HG03378 (cell line): Measurements from ENCODE around the gene SASH1.
"Not testable (repeated sequence)": the region's sequence is repeated elsewhere in the genome, so short reads cannot be mapped to it uniquely, and the experiment has no call there.

Experiments
- ATAC-seq: cut with Tn5 transposase; IDR thresholded peaks from one replicate; pipeline ENCODE4 v1.9.1; 2021; ENCODE audit warnings: mild to moderate bottlenecking, moderate library complexity; ENCODE audit not compliant: unreplicated experiment

SASH1 gene

DNA sequence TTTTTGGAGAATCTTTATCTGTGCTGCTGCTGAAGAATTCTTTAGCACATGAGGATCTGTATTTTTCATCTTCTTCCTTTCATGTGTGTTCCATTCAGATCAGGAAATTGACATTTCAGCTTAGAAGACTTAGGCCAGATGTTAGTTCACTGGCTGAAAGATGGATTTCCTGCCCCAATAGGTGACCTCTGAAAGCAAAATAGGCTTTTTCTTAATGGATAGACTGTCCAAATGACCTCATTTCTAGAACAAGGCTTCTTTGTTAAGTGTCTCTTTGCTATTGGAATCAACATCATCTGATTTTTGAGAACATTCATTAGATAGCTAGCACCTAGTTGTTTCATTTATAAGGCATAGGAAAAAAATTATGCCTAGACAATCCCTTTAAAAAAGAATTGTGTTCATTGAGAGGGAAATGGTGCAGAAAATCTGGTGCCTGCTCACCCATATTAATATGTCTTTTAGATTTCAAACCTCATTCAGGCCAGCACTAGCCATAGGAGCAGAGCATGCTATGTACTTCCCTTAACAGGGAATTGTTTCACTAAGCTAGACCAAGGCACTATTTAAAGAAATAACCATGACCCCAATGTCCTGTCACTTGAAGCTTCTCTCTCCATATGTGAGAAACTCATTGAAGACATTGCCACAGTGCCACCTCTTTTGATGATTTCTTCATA is 13.6 kb upstream of the SASH1 start:
- ATAC-seq: no peak

DNA sequence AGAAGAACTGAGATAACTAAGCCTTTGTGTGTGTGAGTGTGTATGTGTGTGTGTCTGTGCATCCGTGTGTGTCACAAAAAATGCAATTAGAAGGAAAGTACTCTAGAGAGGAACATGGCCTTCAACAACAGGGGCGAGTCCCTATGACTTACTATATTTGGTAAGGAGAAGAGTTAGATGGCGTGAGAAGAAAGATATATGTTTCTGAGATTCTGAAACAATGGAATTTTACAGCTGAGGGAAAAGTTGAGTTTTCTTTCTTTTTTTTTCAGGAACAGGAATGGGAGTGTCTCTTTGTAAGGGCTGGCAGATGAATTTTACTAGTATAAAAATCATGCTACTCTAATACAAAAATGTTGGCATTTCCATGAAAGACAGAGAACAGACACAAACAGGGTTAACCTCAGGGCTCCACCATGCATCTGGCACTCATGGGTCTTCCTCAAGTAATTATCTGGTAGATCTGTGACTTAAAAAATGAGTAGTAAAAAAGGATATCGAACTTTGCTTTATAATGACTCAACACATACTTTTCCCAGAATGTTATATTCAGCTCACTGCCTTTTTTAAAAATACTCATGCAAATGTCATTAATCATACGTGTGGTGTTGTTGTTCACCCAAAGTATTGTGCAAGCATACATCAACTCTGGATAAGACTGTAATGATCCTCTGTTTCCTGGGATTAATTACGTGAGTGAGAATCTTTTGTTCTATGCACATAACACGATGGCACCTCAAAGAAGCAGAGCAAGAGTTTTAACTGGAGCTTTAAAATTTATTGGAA is 12.8 kb upstream of the SASH1 start:
- ATAC-seq: no peak

DNA sequence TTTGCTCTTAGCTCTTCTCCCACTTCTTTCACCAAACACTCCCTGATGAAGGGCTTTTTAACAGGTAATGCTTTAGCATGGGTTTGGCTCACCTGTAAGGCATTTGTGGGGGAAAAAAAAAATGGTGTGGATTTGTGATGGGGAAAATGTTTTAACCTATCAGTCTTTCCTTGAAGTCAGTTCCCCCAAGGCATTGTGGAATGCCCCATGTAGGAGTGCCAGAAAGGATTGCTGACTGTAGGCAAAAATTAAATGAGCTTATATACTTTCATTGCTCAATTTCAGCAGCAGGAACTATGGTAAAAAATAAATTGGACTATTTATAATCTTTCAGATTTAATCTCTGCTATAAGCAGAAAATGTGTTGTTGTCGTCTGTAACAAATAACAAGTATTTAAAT is 10.6 kb upstream of the SASH1 start:
- ATAC-seq: no peak

DNA sequence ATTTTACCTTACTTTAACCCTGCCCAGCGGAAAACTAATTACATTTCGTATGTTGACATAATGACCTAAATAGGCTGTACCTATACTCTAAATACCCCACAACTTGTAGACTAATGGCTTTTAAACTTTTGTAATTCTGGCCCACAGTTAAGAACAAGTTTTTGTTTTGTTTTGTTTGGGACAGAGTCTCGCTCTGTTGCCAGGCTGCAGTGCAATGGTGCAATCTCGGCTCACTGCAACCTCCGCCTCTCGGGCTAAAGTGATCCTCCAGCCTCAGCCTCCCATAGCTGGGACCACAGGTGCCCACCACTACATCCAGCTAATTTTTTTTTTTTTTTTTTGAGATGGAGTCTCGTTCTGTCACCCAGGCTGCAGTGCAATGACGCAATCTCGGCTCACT is 5.7 kb upstream of the SASH1 start:
- no peak for ATAC-seq

DNA sequence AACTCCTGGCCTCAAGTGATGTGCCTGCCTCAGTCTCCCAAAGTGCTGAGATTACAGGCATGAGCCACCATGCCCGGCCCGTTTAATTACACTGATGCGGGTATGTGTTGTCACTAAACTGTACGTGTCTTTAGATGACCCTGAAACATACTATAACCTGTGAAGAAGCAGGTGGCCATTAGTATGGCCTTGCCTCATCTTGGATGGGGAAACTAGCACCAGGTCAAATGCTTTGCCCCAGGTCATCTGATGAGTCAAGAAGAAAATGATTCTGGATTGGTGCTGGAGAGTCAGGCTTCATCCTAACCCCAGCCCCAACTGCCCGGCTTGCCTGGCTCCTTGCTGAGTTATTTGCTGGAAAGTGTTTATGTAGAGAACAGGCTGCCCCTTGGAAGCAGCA is 2.9 kb upstream of the SASH1 start:
- ATAC-seq: no peak

DNA sequence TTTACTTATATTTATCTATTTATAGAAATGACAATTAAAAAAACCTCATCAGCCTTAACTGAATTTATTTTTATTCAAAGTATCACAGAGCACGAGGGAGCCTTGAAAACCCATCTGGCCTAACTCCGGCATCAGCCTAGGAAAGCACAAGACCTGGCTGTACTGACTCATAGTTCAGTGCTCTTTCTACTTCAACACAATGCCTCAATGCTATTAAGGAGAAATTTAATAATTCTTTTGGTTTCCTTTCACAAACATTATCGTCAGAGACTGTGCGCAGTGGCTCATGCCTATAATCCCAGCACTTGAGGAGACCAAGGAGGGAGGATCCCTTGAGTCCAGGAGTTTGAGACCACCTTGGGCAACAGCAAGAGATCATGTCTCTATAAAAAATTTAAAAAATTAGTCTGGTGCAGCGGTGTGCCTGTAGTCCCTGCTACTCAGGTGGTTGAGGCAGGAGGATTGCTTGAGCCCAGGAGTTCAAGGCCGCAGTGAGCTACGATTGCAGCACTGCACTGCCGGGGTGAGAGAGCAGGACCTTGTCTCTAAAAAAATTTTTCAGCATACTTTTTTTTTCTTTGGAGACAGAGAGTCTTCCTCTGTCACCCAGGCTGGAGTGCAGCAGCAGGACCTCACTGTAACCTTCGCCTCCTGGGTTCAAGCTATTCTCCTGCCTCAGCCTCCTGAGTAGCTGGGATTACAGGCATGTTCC is 1.9 kb upstream of the SASH1 start:
- ATAC-seq: no peak

DNA sequence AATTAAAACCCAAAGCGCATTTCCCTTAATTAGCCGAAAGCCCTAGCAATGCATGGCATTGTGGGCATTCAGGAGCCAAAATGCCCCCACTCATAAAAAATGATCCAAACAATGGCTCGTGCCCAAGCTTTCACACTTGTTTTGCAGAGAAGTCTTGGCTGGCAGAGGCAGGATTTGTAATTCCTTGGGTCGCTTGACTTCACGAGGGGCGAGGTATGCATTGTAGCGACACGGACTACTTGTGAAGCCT is 613 bp upstream of the SASH1 start:
- peak; percentile 2 for ATAC-seq

DNA sequence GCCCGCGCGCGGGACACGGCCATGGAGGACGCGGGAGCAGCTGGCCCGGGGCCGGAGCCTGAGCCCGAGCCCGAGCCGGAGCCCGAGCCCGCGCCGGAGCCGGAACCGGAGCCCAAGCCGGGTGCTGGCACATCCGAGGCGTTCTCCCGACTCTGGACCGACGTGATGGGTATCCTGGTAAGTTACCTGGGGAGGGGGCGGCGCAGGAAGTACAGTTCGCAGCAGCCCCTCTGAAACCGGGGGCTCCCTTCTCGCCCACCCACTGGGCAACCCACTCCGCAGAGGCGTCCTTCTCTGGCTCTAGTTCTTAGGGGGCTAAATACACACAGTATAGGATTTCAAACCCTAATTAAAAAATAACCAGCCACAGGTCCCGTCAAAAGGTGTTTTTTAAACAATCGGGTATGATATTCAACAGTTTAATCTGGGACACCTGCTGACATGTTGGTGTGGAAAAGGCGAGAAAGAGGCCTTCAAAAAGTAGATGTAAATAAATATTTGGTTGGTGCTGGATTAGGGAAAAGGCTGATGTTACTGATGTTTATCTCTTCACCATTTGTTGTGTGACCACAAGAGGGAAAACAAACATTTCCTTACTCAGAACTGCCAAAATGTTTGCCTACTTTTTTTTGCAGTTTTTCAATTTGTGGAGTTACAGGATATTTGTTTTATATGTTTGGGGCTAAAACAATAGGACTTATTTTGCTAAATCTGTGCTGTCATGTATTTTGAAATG is 577 bp downstream of the SASH1 start:
- no peak for ATAC-seq

DNA sequence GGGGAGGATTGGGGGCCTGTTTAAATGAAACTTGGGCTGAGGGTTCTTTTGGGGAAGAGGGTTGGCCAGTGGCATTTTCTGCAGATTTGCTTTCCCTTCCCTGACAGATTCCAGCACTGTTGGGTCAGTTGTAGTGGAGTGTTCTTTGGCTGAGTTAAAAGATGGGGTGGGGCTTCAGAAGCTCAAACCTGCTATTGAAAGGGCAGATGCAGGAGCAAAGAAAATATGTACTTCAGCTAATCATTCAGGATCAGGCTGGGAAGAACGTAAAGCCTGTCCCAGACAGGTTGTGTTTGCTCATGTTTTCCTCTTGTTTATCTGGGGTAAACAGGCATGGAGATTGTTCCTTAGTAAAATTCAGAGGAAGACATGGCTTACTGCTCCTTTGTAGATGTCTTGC is 2.5 kb downstream of the SASH1 start:
- ATAC-seq: no peak

DNA sequence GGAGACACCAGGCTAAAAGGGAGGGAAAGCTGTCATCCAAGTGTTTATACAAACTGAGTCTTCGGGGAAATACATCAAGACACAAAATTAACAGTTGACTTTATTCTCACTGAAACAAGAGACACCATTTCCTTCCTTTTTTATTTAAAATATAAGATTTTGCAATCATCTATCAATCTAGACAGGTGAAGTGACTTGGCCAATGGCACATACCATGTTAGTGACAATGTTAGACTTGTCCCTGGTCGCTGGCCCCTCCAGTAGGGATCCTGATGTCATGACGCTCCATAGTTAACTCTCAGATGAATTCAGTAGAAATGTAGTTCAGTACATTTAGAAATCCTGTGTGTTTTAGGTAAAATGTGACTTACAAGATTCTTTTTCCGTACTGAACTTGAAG is 2.9 kb downstream of the SASH1 start:
- no peak for ATAC-seq

DNA sequence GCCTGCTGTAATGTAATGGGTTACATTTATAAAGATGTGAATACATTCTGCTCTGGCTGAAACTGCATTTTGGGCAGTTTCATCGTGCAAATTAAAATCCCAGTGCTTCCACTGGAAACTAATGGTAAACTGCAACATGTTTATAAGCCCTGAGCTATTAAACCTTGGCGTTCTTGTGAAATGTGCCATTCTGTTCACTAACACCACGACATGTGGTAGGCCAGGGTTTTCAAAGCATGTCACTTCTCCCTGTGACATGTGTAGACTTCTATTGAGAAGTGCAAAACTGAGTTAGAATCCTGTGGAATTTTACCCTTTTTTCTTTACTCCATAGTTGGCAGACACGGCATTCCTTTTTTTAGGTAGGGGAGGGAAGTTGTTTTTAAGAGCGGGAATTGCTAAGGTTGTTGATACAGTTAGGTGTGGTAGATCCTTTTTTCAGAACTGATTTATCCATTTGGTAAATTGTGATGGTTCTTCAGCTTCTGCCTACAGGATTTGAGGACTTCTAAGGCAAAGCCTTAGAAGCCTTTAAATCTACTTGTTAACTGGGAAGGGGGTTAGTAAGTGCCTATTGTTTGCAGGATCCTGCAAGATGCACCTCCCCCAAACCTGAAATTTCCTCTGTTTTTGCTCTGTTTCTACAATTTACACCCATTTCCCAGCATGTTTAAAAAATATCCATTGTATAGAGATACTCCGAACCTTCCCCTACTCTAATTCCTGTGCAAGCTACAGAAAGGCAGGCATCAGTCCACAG is 4.2 kb downstream of the SASH1 start:
- no peak for ATAC-seq

DNA sequence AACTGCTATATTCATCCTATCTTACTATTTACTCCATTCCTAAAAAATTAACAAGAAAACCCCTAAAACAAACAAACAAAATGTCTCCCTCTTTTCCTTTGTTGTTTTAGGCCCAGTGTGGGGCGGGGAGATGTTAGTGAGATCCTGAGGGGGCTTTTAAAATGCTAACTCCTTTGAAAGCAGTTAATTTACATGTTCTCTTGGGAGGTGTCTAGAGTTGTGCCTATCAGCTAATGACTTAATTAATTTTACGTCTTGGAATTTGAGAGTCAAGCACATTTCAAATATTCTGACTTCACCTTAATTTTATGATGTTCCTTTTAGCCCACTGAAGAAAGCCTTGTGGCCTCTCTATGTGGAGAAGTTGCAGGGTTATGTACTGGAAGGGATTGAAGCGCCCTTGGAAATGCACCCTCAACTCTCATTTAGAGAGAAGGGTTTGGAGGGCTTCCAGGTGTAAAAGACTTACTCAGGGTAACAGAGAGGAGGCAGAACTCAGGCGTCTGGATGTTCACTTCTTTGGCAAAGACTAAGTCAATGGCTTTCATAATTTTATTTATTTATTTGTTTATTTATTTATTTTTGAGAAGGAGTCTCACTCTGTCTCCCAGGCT is 4.9 kb downstream of the SASH1 start:
- no peak for ATAC-seq

DNA sequence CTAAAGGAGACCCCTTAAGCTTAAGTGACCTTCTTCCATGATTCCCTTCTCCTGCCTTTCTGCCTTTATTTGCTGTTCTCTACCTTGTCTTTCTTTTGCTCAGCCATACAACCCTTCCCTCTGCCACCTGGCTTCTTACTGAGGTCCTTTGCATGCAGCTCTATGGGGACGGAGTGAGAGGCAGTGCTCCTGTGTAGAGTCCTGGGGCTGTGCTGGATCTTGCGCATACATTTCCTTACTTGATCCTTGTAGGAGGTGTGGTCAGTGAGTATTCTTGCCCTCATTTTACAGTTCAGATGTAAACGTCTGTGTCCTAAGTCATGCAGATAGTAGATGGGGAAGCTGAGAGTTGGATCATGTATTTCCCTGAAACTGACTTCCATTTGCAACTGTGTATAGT is 5.7 kb downstream of the SASH1 start:
- ATAC-seq: no peak

DNA sequence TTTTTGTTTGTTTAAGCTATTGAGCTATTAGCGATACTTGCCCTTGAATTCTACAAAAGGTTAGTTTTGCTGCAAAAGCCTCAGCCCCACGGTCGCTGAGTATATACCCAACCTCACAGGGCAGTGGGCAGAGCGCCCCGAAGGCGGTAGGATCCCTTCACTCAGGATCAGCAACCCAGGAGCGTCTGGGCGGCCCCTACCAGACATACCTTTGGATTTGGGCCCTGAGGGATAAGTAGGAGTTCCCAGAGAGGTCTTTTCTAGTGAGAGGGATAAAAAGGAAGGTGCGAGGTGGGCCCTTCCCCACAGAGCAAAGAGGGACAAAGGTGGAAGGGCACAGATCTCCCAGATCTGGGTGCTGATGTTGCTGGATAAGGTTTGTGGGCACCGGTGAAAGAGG is 6.1 kb downstream of the SASH1 start:
- no peak for ATAC-seq

DNA sequence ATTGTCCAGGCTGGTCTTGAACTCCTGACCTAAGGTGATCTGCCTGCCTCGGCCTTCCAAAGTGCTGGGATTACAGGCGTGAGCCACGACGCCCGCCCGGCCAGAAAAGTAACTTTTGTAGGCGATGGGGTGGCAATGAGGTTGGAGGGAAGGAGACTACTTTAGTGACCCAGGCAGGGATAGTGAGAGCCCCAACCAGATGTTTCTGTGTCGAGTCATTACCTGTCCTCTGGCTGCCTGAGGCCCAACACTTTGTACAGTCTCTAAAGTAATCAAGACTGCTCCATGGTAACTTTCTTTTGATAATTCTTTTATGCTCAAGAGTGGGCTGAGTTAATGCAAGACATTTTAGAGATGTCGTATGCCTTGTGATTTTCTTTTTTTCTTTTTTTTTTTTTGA is 6.8 kb downstream of the SASH1 start:
- ATAC-seq: no peak

DNA sequence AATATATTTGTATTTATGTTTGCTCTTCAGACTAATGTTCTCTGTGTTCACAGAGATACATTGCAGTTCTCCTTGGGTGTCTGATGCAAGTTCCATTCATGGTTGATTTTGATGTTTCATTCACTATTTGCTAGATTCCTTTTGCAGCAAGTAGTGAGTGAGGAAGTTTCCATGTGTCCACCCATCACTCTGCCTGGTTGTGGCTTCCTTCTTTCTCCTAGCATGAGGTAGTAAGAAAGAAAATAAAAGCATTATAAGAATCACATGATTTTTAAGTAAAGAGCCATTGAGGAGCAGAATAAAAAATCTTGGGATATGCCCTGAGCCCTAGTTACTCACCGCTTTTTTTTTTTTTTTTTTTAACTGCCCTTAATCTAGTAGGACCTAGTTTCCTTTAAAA is 8.7 kb downstream of the SASH1 start:
- no peak for ATAC-seq

DNA sequence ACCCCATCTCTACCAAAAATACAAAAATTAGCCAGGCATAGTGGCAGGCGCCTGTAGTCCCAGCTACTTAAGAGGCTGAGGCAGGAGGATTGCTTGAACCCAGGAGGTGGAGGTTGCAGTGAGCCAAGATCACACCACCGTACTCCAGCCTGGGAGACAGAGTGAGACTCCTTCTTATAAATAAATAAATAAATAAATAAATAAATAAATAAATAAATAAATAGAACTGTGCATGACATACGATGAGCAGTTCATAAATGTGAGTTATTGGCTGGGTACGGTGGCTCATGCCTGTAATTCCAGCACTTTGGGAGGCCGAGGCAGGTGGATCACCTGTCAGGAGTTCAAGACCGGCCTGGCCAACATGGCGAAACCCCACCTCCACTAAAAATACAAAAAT is 9.8 kb downstream of the SASH1 start:
- not testable (repeated sequence) for ATAC-seq

DNA sequence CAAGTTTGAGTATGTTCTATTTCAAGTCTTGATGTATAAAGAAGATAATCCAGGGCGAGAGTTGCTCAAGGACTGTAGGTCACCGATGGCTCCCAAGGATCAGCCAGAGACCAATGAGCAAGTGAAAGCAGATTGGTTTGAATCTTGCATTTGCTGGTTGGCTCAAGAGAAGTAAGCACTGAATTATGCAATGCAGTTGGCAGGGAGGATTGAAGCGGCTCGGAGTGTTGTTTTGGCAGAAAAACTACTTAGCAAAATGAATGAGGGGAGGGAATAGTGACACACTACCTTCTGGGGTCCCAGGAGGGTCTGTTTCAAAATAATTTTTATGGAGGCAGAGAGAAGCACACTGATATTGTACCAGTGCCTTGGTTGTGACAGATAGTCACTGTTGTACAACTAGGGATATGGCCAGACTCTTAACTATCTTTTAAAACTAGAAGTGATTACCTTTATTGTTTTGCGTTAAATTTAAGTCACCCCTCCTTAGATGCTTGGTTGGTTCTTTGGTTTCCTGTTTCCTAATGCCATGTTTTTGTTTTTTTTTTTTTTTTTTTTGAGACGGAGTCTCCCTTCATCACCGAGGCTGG is 15.7 kb downstream of the SASH1 start:
- no peak for ATAC-seq

DNA sequence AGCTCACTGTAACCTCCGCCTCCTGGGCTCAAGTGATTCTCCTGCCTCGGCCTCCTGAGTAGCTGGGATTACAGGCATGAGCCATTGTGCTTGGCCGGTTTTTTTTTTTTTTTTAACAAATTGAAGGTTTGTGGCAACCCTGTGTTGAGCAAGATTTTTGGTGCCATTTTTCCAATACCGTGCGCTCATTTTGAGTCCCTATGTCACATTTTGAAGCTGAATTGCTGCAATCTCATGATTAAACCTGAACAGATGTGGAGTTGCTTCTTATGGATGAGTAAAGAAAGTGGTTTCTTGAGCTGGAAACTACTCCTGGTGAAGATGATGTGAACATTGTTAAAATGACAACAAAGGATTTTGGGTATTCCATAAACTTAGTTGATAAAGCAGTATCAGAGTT is 16.6 kb downstream of the SASH1 start:
- ATAC-seq: no peak
